WI38 (cell line): ENCODE data around the gene FKBP1B.
"Not testable (repeated sequence)": the region's sequence is repeated elsewhere in the genome, so short reads cannot be mapped to it uniquely, and the experiment has no call there.

Experiments used
- H3K4me3 ChIP-seq: 2 replicates; pipeline ENCODE4 v1.5.1; 2011; ENCODE audit warnings: low read depth, mild to moderate bottlenecking, control low read depth, low read length
- TF ChIP-seq, protein P1 (sequence below): IDR thresholded peaks from 2 replicates; pipeline ENCODE4 v1.5.1; 2012; ENCODE audit warnings: low read depth, mild to moderate bottlenecking, control low read depth, low read length

Gene FKBP1B

GRCh38 chr2:24011250-24012104, 38.1 kb upstream of the FKBP1B start:
- no peak overlapping the region for H3K4me3 ChIP-seq
- TF ChIP-seq, protein P1, sequence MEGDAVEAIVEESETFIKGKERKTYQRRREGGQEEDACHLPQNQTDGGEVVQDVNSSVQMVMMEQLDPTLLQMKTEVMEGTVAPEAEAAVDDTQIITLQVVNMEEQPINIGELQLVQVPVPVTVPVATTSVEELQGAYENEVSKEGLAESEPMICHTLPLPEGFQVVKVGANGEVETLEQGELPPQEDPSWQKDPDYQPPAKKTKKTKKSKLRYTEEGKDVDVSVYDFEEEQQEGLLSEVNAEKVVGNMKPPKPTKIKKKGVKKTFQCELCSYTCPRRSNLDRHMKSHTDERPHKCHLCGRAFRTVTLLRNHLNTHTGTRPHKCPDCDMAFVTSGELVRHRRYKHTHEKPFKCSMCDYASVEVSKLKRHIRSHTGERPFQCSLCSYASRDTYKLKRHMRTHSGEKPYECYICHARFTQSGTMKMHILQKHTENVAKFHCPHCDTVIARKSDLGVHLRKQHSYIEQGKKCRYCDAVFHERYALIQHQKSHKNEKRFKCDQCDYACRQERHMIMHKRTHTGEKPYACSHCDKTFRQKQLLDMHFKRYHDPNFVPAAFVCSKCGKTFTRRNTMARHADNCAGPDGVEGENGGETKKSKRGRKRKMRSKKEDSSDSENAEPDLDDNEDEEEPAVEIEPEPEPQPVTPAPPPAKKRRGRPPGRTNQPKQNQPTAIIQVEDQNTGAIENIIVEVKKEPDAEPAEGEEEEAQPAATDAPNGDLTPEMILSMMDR = no peak

DNA sequence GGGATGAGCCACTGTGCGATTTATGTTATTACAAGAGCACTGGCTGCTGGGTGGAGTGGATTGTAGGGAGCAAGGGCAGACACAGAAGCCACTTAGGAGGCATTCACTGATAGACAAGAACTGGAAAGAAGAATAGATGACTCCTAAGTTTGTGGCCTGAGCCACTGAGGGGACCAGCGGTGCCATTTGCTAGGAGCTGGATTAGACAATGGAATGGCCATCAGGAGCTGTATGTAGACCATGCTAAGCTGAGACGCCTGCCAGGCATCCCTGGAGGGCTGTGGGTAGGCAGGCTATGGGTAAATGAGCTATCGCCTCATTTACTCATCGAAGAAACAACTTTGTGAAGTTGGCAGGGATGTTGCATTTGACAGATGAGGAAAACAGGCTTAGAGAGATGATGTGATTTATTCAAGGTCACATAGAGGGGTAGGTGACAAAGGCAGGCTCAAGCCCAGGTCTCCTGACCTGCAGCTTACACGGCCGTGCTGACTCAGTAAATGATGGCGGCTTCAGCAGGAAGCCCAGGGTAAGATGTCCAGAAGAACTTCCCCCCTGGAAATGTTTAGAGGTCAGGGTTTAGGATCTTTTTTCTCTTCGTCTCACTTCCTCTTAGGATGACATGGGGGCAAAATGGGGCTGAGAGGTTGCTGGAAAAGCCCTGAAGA, 36.9 kb upstream of the FKBP1B start:
- no peak overlapping the region for H3K4me3 ChIP-seq
- TF ChIP-seq, protein P1 = no peak

- H3K4me3 ChIP-seq = not testable (repeated sequence)
These were observed 34.6 kb upstream of the FKBP1B start for GRCh38 chr2:24014902-24015301.

DNA sequence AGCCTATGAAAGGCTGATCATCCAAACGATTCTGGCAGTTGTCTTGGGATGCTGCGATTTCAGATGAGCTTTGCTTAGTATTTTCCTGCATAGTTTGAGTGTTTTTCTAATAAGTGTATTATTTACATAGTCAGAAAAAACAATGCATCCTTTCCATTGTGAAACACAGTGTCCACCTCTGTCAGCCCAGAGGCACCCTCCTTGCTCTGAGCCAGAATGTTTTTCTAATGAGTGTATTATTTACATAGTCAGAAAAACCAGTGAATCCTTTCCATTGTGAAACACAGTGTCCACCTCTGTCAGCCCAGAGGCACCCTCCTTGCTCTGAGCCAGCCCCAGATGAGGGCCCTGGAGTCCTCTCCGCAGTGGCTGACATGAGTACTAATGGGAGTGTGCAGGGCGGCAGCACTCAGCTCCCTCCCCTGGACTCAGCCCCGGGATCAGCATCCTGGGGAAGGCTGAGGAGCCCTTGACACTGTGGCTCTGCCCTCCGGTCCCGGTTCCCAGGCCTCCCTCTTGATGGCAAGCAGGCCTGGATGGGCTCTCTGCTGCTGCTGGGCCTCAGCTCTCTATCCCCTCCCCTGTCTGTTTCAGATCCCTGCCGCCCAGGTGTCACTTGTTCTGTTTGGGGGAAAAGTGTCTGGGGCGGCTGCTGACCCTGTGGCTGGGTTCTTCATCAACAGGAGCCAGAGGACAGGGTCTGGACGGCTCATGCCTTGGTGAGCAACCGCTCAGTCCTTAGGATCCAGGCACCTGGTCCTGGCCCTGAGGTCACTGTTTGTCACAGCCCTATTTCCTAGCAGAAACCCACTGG, 33.8 kb upstream of the FKBP1B start:
- H3K4me3 ChIP-seq = no peak overlapping the region
- TF ChIP-seq, protein P1 = no peak

DNA sequence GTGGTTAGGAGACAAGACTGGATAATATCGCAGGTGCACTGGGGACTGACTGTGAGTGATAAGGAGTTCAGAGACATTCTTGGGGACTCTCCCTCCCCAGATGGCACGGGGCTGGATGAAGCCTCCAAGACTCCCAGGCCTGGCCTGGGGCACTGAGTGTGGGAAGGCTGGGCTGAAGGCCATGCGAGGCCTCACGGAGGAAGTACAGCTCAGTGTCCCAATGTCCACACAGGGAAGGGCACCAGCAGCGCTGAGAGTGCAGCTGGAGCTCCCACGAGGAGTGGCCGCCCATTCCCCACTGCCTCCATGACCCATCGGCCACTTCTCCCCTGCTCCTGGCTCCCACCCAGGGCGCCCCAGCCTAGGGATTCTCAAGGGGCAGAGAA, 33.2 kb upstream of the FKBP1B start:
- no peak overlapping the region for H3K4me3 ChIP-seq
- TF ChIP-seq, protein P1 = no peak

DNA sequence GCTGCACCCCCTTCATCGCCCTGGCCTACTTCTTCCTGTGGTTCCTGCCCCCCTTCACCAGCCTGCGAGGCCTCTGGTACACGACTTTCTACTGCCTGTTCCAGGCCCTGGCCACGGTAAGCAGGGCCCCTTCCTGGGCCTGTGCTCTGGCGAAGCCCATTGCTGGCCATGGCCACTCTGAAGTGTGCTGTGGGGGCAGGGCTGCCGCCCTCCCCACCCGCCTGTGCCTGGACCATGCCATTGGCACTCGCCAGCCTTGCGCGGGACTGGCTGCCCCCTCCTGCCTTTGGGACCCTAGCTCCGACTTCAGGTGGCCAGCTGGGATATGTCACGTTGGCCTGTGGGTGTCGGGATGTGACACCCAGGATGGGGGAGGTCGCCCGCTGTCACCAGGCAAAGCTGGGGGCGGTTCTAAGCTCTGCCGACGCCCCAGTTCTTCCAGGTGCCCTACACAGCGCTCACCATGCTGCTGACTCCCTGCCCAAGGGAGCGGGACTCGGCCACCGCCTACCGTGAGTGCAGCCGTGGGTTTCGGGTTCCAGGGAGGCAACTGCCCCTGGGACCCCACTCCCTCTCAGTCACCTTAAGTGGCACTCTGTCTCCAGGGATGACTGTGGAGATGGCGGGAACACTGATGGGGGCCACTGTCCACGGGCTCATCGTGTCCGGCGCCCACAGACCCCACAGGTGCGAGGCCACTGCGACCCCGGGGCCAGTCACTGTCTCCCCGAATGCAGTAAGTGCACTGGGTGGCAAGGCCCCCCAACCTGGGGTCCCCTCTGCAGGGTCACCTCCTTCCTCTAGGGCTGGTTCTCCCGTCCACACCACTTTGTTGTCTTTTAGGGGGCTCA, 32.5 kb upstream of the FKBP1B start:
- TF ChIP-seq, protein P1 = no peak
- H3K4me3 ChIP-seq = no peak overlapping the region

GRCh38 chr2:24017711-24018110, 31.8 kb upstream of the FKBP1B start:
- TF ChIP-seq, protein P1 = no peak
- H3K4me3 ChIP-seq = no peak overlapping the region
